GM18870 (cell line): ENCODE measurements around the gene KLHL34.

Experiments used
- ATAC-seq: cut with Tn5 transposase; IDR thresholded peaks from one replicate; pipeline ENCODE4 v1.9.1; 2021; ENCODE audit warnings: moderate library complexity; ENCODE audit not compliant: unreplicated experiment

Gene KLHL34

GRCh38 chrX:21656587-21657317, 1.4 kb downstream of the KLHL34 start:
- no peak for ATAC-seq

GRCh38 chrX:21655901-21656586, 2.1 kb downstream of the KLHL34 start:
- no peak for ATAC-seq

GRCh38 chrX:21645886-21646285, 12.2 kb downstream of the KLHL34 start:
- no peak for ATAC-seq

GRCh38 chrX:21645431-21645830, 12.7 kb downstream of the KLHL34 start:
- no peak for ATAC-seq

DNA sequence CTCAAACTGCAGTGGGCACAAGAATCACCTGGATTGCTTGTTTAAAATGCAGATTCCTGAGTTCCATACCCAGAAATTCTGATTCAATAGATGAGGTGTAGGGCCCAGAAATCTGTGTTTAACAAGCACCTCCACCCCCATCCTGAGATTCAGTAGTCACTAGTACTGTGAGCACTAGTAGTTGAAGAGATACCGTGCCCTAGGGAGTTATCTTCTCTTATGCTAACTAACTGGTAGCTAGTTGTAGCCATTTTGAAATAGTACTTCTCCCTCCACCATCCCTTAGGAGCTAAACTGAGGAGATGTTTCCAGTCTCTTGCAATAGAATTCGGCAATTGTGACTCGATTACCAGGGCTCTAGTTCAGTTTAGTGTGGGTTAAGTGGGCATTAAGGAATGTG, 18.4 kb downstream of the KLHL34 start:
- no peak for ATAC-seq

DNA sequence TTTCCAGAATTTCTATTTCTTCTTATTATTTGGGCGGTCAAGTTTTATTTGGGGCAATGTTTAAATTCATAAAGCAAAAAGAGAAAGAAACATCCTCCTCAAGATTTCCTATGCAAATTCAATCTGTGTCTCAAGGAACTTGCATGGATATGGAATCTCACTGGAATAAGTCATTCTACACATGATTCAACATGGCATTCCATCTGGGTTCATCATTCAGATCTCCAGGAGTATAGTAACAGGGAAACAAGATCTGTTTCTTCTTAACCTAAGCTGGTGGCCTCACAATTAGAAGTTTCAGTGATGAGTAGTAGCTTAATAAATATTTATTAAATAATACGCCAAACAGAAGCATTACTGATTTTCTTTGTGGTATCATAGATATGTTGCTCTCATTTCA, 19.8 kb downstream of the KLHL34 start:
- ATAC-seq, result no peak

DNA sequence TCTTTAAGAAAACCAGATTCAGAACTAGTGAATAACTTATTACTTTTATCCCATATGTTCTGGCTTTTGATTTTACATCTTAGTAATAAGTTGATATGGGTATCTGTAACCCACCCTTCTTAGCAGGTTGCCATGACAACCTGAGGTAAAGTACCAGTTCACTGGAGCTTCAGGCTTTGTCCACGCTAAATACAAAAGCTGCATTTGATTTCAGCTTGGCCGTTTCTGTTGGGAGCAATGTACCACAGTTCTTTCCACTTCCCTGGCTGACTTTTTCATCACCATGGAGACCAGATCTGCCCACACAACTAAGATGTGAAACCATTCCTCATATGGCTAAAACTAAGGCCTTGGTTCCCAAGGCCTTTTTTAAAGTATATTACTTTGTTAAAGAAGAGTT, 26.1 kb downstream of the KLHL34 start:
- no peak for ATAC-seq

DNA sequence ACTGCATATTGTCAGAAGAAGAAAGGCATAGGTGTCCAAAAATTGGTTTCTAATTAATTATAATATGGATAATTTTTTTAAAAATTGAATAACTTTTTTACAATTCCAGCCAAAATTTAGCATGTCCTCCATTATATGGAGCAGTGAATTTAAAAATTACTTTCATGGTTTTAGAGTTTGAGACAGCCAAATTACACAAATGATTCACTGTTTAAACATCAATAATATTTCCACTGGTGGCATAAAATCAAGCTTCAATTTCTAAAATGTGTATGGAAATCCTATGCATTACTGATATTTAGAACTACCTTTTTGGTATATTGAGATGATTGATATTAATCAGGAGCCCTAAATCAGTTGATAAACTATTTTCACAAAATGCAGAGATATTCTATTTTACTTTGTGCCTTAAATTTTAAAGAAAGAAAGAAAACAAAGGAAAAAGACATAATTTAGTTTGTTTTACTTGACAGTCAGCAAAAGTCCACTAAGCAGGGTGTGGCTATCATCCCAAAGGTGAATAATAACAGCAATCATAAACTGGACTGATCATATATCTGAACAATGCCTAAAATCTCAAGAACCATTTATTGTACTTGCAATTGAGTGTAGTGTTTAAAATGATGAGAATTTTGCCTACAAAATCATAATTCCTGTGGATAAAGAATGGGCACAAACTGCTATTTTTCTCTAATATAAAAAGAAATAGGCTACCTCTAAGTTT, 34.2 kb downstream of the KLHL34 start:
- no peak for ATAC-seq

- no peak for ATAC-seq
These were observed 37.9 kb downstream of the KLHL34 start for GRCh38 chrX:21620234-21620633.

GRCh38 chrX:21616386-21616785, 41.7 kb downstream of the KLHL34 start:
- no peak for ATAC-seq

GRCh38 chrX:21612154-21612553, 46.0 kb downstream of the KLHL34 start:
- no peak for ATAC-seq

DNA sequence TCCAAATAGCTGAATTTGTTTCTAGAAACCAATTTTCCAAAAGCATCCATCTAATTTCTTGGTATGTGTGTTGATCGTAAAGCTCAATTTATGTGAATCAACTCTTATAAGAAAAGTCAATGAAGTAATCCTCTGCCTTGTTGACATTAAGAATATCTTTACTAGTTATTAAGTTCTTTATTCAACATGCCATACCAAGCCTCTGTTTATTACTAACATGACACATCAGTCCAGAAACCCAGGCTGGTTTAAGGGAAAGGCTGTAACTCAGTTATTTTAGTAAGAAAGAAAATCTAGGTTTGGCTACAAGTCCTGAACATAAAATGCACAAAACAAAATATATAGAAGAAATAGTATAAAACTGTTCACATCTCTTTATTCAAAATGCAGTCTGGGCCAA, 48.0 kb downstream of the KLHL34 start:
- no peak for ATAC-seq

GRCh38 chrX:21606002-21606401, 52.1 kb downstream of the KLHL34 start:
- no peak for ATAC-seq
